ENCODE measurements around the gene RAB39A. TPM values are rescaled to one million over a fixed set of nuclear protein-coding genes. Genes with fewer than 3 reads are reported as not detected.
A peak's percentile ranks its signal among the peaks of the same experiment; 100 is the strongest.
"Not testable (repeated sequence)": the region's sequence is repeated elsewhere in the genome, so short reads cannot be mapped to it uniquely, and the experiment has no call there.

Gene RAB39A
- 0.44 TPM for polyA plus RNA-seq (ENCODE audit: insufficient read length)

GRCh38 chr11:107928046-107928766, at the start of gene RAB39A:
TSS of gene RAB39A (plus strand) at chr11:107928448. CDS start at chr11:107928569, 121 bp downstream.
- DNase-seq (ENCODE audit: low read depth) = peak; percentile 29

GRCh38 chr11:107881471-107881870, 46.8 kb upstream of the RAB39A start:
- not testable (repeated sequence) for DNase-seq (ENCODE audit: low read depth)

GRCh38 chr11:107882095-107882820, 46.0 kb upstream of the RAB39A start:
- no peak for DNase-seq (ENCODE audit: low read depth)

GRCh38 chr11:107898270-107898669, 30.0 kb upstream of the RAB39A start:
- peak; percentile 1 for DNase-seq (ENCODE audit: low read depth)

GRCh38 chr11:107908211-107908610, 20.0 kb upstream of the RAB39A start:
- no peak for DNase-seq (ENCODE audit: low read depth)

GRCh38 chr11:107912415-107912814, 15.8 kb upstream of the RAB39A start:
- DNase-seq (ENCODE audit: low read depth) = not testable (repeated sequence)

- no peak for DNase-seq (ENCODE audit: low read depth)
Observed at GRCh38 chr11:107915229-107915628, 13.0 kb upstream of the RAB39A start.

- no peak for DNase-seq (ENCODE audit: low read depth)
Observed at GRCh38 chr11:107916671-107917241, 11.5 kb upstream of the RAB39A start.

GRCh38 chr11:107921997-107922396, 6.3 kb upstream of the RAB39A start:
- no peak for DNase-seq (ENCODE audit: low read depth)

GRCh38 chr11:107923519-107923918, 4.7 kb upstream of the RAB39A start:
- not testable (repeated sequence) for DNase-seq (ENCODE audit: low read depth)

- DNase-seq (ENCODE audit: low read depth) = no peak
Observed at GRCh38 chr11:107924306-107924705, 3.9 kb upstream of the RAB39A start.

- DNase-seq (ENCODE audit: low read depth) = no peak
Observed at GRCh38 chr11:107927559-107927958, 689 bp upstream of the RAB39A start.

- no peak for DNase-seq (ENCODE audit: low read depth)
Observed at GRCh38 chr11:107928767-107929507, 689 bp downstream of the RAB39A start.

- DNase-seq (ENCODE audit: low read depth) = no peak
Observed at GRCh38 chr11:107929611-107930200, 1.5 kb downstream of the RAB39A start.

- no peak for DNase-seq (ENCODE audit: low read depth)
Observed at GRCh38 chr11:107931206-107931605, 3.0 kb downstream of the RAB39A start.

GRCh38 chr11:107947904-107948303, 19.7 kb downstream of the RAB39A start:
- DNase-seq (ENCODE audit: low read depth) = no peak

- DNase-seq (ENCODE audit: low read depth) = not testable (repeated sequence)
Observed at GRCh38 chr11:107948328-107948727, 20.1 kb downstream of the RAB39A start.

GRCh38 chr11:107951155-107951554, 22.9 kb downstream of the RAB39A start:
- no peak for DNase-seq (ENCODE audit: low read depth)

- no peak for DNase-seq (ENCODE audit: low read depth)
Observed at GRCh38 chr11:107953446-107953845, 25.2 kb downstream of the RAB39A start.

GRCh38 chr11:107956543-107956942, 28.3 kb downstream of the RAB39A start:
- DNase-seq (ENCODE audit: low read depth) = no peak

- DNase-seq (ENCODE audit: low read depth) = peak; percentile 1
Observed at GRCh38 chr11:107957109-107957588, 28.9 kb downstream of the RAB39A start.

All from forelimb muscle (tissue), 1 donor.